Endodermal cell (in vitro differentiated cells): Measurements from ENCODE around the gene NNMT. TPM values are rescaled to one million over a fixed set of nuclear protein-coding genes. Genes with fewer than 3 reads are reported as not detected.
A peak's percentile ranks its signal among the peaks of the same experiment; 100 is the strongest.

Experiments
- DNase-seq: peaks from one replicate; pipeline ENCODE4 v3.0.0-alpha.2; 2017
- H3K27ac ChIP-seq: 2 replicates; pipeline ENCODE4 v1.5.1; 2013; ENCODE audit warnings: mild to moderate bottlenecking, low read depth, low read length, moderate library complexity
- H3K27me3 ChIP-seq: 2 replicates; pipeline ENCODE4 v1.6.1; 2013; ENCODE audit warnings: mild to moderate bottlenecking, low read length, moderate library complexity; ENCODE audit not compliant: insufficient read depth, control insufficient read depth, poor library complexity, severe bottlenecking
- H3K36me3 ChIP-seq: 2 replicates; pipeline ENCODE4 v1.7.0; 2013; ENCODE audit warnings: mild to moderate bottlenecking, low read length, moderate library complexity; ENCODE audit not compliant: control insufficient read depth, insufficient read depth
- H3K4me1 ChIP-seq: one replicate; pipeline ENCODE4 v1.7.0; 2013; ENCODE audit warnings: low read length; ENCODE audit not compliant: control insufficient read depth, insufficient read depth
- H3K4me3 ChIP-seq: 2 replicates; pipeline ENCODE4 v1.5.1; 2013; ENCODE audit warnings: mild to moderate bottlenecking, low read length, moderate library complexity
- H3K9ac ChIP-seq: 2 replicates; pipeline ENCODE4 v1.6.1; 2013; ENCODE audit warnings: mild to moderate bottlenecking, low read length, moderate library complexity; ENCODE audit not compliant: poor library complexity, severe bottlenecking; ENCODE audit errors: extremely low read depth
- H3K9me3 ChIP-seq: 2 replicates; pipeline ENCODE4 v1.6.1; 2013; ENCODE audit warnings: mild to moderate bottlenecking, low read length, moderate library complexity; ENCODE audit not compliant: control insufficient read depth
- H3K27ac Mint-ChIP-seq: 2 replicates; pipeline ENCODE4 v1.8.0; 2020; ENCODE audit warnings: mixed read lengths
- H3K27me3 Mint-ChIP-seq: 2 replicates; pipeline ENCODE4 v1.8.0; 2021; ENCODE audit warnings: mild to moderate bottlenecking, mixed read lengths; ENCODE audit not compliant: insufficient read depth
- H3K36me3 Mint-ChIP-seq: 2 replicates; pipeline ENCODE4 v1.8.0; 2020; ENCODE audit warnings: low read depth, mixed read lengths
- H3K4me1 Mint-ChIP-seq: 2 replicates; pipeline ENCODE4 v1.8.0; 2020; ENCODE audit warnings: mixed read lengths
- H3K4me3 Mint-ChIP-seq: 2 replicates; pipeline ENCODE4 v1.8.0; 2020; ENCODE audit warnings: mild to moderate bottlenecking, moderate library complexity, mixed read lengths
- H3K9me3 Mint-ChIP-seq: 2 replicates; pipeline ENCODE4 v1.8.0; 2020; ENCODE audit warnings: mild to moderate bottlenecking, mixed read lengths
- CTCF ChIP-seq: fragments of 200-600 bp; sonication (generic); conservative IDR thresholded peaks from 2 replicates; pipeline ENCODE4 v1.5.0; 2021; ENCODE audit warnings: antibody characterized with exemption, mild to moderate bottlenecking
- WGBS, 2 experiments: methylation state at CpG; one replicate each; pipeline versions ENCODE4 v1.1.5 to v1.1.7; 2013; ENCODE audit warnings: missing lambda C conversion rate in 2 of 2, mixed read lengths in 1 of 2; ENCODE audit not compliant: insufficient coverage in 1 of 2, insufficient read length in 1 of 2; 5-methylcytosine and 5-hydroxymethylcytosine counted together
- total RNA-seq, 2 donors: library from RNA; stranded (reverse); fragmentation: NEBNext Ultra II Directional in 1 of 2; extraction: Animal tissue kit (Norgen Biotek cat#: 25700) in 1 of 2; gene quantifications; 2 replicates in 1 of 2; 3 replicates in 1 of 2; pipeline ENCODE4 v1.2.1, GENCODE V29; 2021

NNMT gene
- total RNA-seq, 2 donors from 2014 or later, result not detected

- Histone ChIP-seq H3K4me1 (no peaks in the 10 kb centered on the region), H3K36me3 (no peaks in the 10 kb centered on the region), H3K9me3 (no peaks in the 10 kb centered on the region), H3K27me3 (no peaks in the 10 kb centered on the region), H3K9ac (no peak overlapping the region), H3K27ac (no peak overlapping the region), H3K4me3 (no peak overlapping the region)
- no peak for TF ChIP-seq CTCF
- no peaks in the 10 kb centered on the region for H3K27me3 Mint-ChIP-seq
- H3K9me3 Mint-ChIP-seq, result no peaks in the 10 kb centered on the region
- peaks cover 12% of the 10 kb centered on the region for H3K4me1 Mint-ChIP-seq
- 39 to 52% methylated on average over 3 to 4 of the region's 4 CpGs for WGBS, 2 experiments
- DNase-seq, result no peak
- H3K27ac Mint-ChIP-seq, result no peak overlapping the region
- no peak overlapping the region for H3K4me3 Mint-ChIP-seq
- H3K36me3 Mint-ChIP-seq, result no peaks in the 10 kb centered on the region
These were observed 22.2 kb downstream of the NNMT start for GRCh38 chr11:114318361-114318760.

- H3K4me3 ChIP-seq, result no peak overlapping the region
- Mint-ChIP-seq H3K27ac (no peak overlapping the region), H3K36me3 (no peaks in the 10 kb centered on the region), H3K4me3 (no peak overlapping the region), H3K4me1 (peaks cover 12% of the 10 kb centered on the region), H3K9me3 (peaks cover 2% of the 10 kb centered on the region), H3K27me3 (no peaks in the 10 kb centered on the region)
- H3K27ac ChIP-seq, result no peak overlapping the region
- no peaks in the 10 kb centered on the region for H3K4me1 ChIP-seq
- no peaks in the 10 kb centered on the region for H3K9me3 ChIP-seq
- peak; percentile 66 for DNase-seq
- WGBS, 2 experiments, result 81 to 100% methylated on average over 1 to 5 of the region's 5 CpGs
- no peaks in the 10 kb centered on the region for H3K27me3 ChIP-seq
- TF ChIP-seq CTCF, result no peak
- no peak overlapping the region for H3K9ac ChIP-seq
- H3K36me3 ChIP-seq, result no peaks in the 10 kb centered on the region
These were observed 23.6 kb downstream of the NNMT start for GRCh38 chr11:114319716-114320328.

GRCh38 chr11:114321621-114322257 is 25.5 kb downstream of the NNMT start:
- H3K36me3 Mint-ChIP-seq, result no peaks in the 10 kb centered on the region

More at GRCh38 chr11:114321621-114322257, 25.5 kb downstream of the NNMT start:
- no peaks in the 10 kb centered on the region for H3K27me3 Mint-ChIP-seq
- H3K4me1 Mint-ChIP-seq, result peaks cover 5% of the 10 kb centered on the region
- WGBS, 2 experiments, result 88 to 100% methylated on average over 5 to 6 of the region's 6 CpGs
- no peak overlapping the region for H3K4me3 ChIP-seq
- H3K4me3 Mint-ChIP-seq, result no peak overlapping the region
- no peak for TF ChIP-seq CTCF
- H3K27ac Mint-ChIP-seq, result no peak overlapping the region
- no peaks in the 10 kb centered on the region for H3K4me1 ChIP-seq
- no peak for DNase-seq
- no peaks in the 10 kb centered on the region for H3K27me3 ChIP-seq
- H3K9me3 Mint-ChIP-seq, result peaks cover 4% of the 10 kb centered on the region
- no peak overlapping the region for H3K27ac ChIP-seq
- H3K9me3 ChIP-seq, result no peaks in the 10 kb centered on the region
- H3K36me3 ChIP-seq, result no peaks in the 10 kb centered on the region
- no peak overlapping the region for H3K9ac ChIP-seq
